ENCODE data around the gene DIPK1B.

The DIPK1B gene

GRCh38 chr9:136739509-136739908, 27.1 kb downstream of the DIPK1B start:
- no peak for DNase-seq (ENCODE audit: low read depth)

- DNase-seq (ENCODE audit: low read depth) = no peak
Measured at GRCh38 chr9:136740069-136740468, 27.7 kb downstream of the DIPK1B start.

- no peak for DNase-seq (ENCODE audit: low read depth)
Measured at GRCh38 chr9:136740491-136740890, 28.1 kb downstream of the DIPK1B start.

- no peak for DNase-seq (ENCODE audit: low read depth)
Measured at GRCh38 chr9:136740971-136741882, 28.9 kb downstream of the DIPK1B start.

- DNase-seq (ENCODE audit: low read depth) = no peak
Measured at GRCh38 chr9:136741883-136742571, 29.7 kb downstream of the DIPK1B start.

- DNase-seq (ENCODE audit: low read depth) = no peak
Measured at GRCh38 chr9:136742591-136743391, 30.4 kb downstream of the DIPK1B start, which contains the start of gene LCN10. LCN10 (minus strand) TSS chr9:136742940; CDS start chr9:136742903, 37 bp downstream.

GRCh38 chr9:136743639-136744211, 31.4 kb downstream of the DIPK1B start:
- no peak for DNase-seq (ENCODE audit: low read depth)

GRCh38 chr9:136744773-136745172, 32.4 kb downstream of the DIPK1B start:
- no peak for DNase-seq (ENCODE audit: low read depth)

GRCh38 chr9:136745389-136746154, 33.2 kb downstream of the DIPK1B start:
- no peak for DNase-seq (ENCODE audit: low read depth)

- no peak for DNase-seq (ENCODE audit: low read depth)
Measured at GRCh38 chr9:136746155-136746490, 33.8 kb downstream of the DIPK1B start.

GRCh38 chr9:136746621-136747020, 34.2 kb downstream of the DIPK1B start:
- no peak for DNase-seq (ENCODE audit: low read depth)

GRCh38 chr9:136747161-136748060, 35.0 kb downstream of the DIPK1B start:
- DNase-seq (ENCODE audit: low read depth) = no peak

- no peak for DNase-seq (ENCODE audit: low read depth)
Measured at GRCh38 chr9:136748201-136748600, 35.8 kb downstream of the DIPK1B start, which contains the start of gene LCN6. LCN6 (minus strand) TSS chr9:136748525; CDS start chr9:136748483, 42 bp downstream.

GRCh38 chr9:136748666-136749611, 36.6 kb downstream of the DIPK1B start:
- DNase-seq (ENCODE audit: low read depth) = no peak

GRCh38 chr9:136750526-136750925, 38.2 kb downstream of the DIPK1B start:
- no peak for DNase-seq (ENCODE audit: low read depth)

- DNase-seq (ENCODE audit: low read depth) = no peak
Measured at GRCh38 chr9:136751244-136751643, 38.9 kb downstream of the DIPK1B start.

GRCh38 chr9:136751814-136752213, 39.4 kb downstream of the DIPK1B start:
- DNase-seq (ENCODE audit: low read depth) = no peak

- DNase-seq (ENCODE audit: low read depth) = no peak
Measured at GRCh38 chr9:136753371-136754058, 41.1 kb downstream of the DIPK1B start.
